ENCODE measurements around the gene SERPINA12. TPM values are rescaled to one million over a fixed set of nuclear protein-coding genes. Genes with fewer than 3 reads are reported as not detected.

SERPINA12 gene
- total and polyA plus RNA-seq, 2 experiments from 2014 or later: not detected

DNA sequence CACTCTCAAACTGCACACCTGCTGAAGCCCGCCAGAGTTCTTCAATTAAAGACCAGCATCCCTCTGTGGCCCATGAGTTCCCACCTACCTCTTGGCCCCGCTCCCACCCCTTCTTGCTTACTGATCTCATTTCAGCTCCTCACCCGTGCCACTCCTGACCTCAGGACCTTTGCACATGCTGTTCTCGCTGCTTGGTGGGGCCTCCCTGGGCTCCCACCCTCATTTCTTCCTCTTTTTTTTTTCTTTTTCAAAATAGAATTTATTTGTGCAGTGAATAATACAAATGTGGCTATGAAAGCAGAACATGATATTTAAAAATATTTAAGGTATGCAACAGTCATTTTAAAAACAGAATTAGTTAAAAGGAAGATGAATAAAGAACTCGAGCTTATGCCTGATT lies 24.8 kb downstream of the SERPINA12 start:
- H4K20me1 ChIP-seq (replicated peaks; ENCODE audit: insufficient read depth): no peaks in the 10 kb centered on the region
- ATAC-seq (no peak), DNase-seq (ENCODE audit: low spot score) (no peak)
- Mint-ChIP-seq H3K27ac (no peak overlapping the region), H3K4me3 (no peak overlapping the region), H3K36me3 (ENCODE audit: low read depth) (0 out of 3 replicates have a peak, but pooled peaks cover under 1% of the 10 kb centered on the region), H3K27me3 (ENCODE audit: insufficient read depth, low read depth, poor library complexity) (peaks cover 28% of the 10 kb centered on the region), H3K9me3 (peaks cover 8% of the 10 kb centered on the region), H3K4me1 (peaks cover 16% of the 10 kb centered on the region)
- no peak overlapping the region for H2AFZ ChIP-seq
- TF ChIP-seq EZH2 (IDR thresholded peaks at IDR 0.05; ENCODE audit: low read depth, unreplicated experiment): no peak
- TF ChIP-seq CREB1 (CRISPR knock-in tag; IDR thresholded peaks at IDR 0.05; ENCODE audit: low read depth): no peak
- no peak for TF ChIP-seq POLR2AphosphoS5 (IDR thresholded peaks at IDR 0.05; ENCODE audit: low read depth)
- TF ChIP-seq, protein P1, sequence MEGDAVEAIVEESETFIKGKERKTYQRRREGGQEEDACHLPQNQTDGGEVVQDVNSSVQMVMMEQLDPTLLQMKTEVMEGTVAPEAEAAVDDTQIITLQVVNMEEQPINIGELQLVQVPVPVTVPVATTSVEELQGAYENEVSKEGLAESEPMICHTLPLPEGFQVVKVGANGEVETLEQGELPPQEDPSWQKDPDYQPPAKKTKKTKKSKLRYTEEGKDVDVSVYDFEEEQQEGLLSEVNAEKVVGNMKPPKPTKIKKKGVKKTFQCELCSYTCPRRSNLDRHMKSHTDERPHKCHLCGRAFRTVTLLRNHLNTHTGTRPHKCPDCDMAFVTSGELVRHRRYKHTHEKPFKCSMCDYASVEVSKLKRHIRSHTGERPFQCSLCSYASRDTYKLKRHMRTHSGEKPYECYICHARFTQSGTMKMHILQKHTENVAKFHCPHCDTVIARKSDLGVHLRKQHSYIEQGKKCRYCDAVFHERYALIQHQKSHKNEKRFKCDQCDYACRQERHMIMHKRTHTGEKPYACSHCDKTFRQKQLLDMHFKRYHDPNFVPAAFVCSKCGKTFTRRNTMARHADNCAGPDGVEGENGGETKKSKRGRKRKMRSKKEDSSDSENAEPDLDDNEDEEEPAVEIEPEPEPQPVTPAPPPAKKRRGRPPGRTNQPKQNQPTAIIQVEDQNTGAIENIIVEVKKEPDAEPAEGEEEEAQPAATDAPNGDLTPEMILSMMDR (conservative IDR thresholded peaks at IDR 0.05; ENCODE audit: low read depth in 2 of 2): no peak
- TF ChIP-seq, protein P2, sequence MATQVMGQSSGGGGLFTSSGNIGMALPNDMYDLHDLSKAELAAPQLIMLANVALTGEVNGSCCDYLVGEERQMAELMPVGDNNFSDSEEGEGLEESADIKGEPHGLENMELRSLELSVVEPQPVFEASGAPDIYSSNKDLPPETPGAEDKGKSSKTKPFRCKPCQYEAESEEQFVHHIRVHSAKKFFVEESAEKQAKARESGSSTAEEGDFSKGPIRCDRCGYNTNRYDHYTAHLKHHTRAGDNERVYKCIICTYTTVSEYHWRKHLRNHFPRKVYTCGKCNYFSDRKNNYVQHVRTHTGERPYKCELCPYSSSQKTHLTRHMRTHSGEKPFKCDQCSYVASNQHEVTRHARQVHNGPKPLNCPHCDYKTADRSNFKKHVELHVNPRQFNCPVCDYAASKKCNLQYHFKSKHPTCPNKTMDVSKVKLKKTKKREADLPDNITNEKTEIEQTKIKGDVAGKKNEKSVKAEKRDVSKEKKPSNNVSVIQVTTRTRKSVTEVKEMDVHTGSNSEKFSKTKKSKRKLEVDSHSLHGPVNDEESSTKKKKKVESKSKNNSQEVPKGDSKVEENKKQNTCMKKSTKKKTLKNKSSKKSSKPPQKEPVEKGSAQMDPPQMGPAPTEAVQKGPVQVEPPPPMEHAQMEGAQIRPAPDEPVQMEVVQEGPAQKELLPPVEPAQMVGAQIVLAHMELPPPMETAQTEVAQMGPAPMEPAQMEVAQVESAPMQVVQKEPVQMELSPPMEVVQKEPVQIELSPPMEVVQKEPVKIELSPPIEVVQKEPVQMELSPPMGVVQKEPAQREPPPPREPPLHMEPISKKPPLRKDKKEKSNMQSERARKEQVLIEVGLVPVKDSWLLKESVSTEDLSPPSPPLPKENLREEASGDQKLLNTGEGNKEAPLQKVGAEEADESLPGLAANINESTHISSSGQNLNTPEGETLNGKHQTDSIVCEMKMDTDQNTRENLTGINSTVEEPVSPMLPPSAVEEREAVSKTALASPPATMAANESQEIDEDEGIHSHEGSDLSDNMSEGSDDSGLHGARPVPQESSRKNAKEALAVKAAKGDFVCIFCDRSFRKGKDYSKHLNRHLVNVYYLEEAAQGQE (IDR thresholded peaks at IDR 0.05; ENCODE audit: unreplicated experiment): no peak
- TF ChIP-seq, protein P3, sequence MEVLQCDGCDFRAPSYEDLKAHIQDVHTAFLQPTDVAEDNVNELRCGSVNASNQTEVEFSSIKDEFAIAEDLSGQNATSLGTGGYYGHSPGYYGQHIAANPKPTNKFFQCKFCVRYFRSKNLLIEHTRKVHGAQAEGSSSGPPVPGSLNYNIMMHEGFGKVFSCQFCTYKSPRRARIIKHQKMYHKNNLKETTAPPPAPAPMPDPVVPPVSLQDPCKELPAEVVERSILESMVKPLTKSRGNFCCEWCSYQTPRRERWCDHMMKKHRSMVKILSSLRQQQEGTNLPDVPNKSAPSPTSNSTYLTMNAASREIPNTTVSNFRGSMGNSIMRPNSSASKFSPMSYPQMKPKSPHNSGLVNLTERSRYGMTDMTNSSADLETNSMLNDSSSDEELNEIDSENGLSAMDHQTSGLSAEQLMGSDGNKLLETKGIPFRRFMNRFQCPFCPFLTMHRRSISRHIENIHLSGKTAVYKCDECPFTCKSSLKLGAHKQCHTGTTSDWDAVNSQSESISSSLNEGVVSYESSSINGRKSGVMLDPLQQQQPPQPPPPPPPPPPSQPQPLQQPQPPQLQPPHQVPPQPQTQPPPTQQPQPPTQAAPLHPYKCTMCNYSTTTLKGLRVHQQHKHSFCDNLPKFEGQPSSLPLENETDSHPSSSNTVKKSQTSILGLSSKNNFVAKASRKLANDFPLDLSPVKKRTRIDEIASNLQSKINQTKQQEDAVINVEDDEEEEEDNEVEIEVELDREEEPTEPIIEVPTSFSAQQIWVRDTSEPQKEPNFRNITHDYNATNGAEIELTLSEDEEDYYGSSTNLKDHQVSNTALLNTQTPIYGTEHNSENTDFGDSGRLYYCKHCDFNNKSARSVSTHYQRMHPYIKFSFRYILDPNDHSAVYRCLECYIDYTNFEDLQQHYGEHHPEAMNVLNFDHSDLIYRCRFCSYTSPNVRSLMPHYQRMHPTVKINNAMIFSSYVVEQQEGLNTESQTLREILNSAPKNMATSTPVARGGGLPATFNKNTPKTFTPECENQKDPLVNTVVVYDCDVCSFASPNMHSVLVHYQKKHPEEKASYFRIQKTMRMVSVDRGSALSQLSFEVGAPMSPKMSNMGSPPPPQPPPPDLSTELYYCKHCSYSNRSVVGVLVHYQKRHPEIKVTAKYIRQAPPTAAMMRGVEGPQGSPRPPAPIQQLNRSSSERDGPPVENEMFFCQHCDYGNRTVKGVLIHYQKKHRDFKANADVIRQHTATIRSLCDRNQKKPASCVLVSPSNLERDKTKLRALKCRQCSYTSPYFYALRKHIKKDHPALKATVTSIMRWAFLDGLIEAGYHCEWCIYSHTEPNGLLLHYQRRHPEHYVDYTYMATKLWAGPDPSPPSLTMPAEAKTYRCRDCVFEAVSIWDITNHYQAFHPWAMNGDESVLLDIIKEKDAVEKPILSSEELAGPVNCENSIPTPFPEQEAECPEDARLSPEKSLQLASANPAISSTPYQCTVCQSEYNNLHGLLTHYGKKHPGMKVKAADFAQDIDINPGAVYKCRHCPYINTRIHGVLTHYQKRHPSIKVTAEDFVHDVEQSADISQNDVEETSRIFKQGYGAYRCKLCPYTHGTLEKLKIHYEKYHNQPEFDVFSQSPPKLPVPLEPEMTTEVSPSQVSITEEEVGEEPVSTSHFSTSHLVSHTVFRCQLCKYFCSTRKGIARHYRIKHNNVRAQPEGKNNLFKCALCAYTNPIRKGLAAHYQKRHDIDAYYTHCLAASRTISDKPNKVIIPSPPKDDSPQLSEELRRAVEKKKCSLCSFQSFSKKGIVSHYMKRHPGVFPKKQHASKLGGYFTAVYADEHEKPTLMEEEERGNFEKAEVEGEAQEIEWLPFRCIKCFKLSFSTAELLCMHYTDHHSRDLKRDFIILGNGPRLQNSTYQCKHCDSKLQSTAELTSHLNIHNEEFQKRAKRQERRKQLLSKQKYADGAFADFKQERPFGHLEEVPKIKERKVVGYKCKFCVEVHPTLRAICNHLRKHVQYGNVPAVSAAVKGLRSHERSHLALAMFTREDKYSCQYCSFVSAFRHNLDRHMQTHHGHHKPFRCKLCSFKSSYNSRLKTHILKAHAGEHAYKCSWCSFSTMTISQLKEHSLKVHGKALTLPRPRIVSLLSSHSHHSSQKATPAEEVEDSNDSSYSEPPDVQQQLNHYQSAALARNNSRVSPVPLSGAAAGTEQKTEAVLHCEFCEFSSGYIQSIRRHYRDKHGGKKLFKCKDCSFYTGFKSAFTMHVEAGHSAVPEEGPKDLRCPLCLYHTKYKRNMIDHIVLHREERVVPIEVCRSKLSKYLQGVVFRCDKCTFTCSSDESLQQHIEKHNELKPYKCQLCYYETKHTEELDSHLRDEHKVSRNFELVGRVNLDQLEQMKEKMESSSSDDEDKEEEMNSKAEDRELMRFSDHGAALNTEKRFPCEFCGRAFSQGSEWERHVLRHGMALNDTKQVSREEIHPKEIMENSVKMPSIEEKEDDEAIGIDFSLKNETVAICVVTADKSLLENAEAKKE (CRISPR knock-in tag; IDR thresholded peaks at IDR 0.05): no peak
- no peak for TF ChIP-seq NANOG (IDR thresholded peaks at IDR 0.05; ENCODE audit: borderline replicate concordance)
- TF ChIP-seq ZNF331 (CRISPR knock-in tag; IDR thresholded peaks at IDR 0.05; ENCODE audit: low read depth): no peak
- TF ChIP-seq, protein P4, sequence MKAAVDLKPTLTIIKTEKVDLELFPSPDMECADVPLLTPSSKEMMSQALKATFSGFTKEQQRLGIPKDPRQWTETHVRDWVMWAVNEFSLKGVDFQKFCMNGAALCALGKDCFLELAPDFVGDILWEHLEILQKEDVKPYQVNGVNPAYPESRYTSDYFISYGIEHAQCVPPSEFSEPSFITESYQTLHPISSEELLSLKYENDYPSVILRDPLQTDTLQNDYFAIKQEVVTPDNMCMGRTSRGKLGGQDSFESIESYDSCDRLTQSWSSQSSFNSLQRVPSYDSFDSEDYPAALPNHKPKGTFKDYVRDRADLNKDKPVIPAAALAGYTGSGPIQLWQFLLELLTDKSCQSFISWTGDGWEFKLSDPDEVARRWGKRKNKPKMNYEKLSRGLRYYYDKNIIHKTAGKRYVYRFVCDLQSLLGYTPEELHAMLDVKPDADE (IDR thresholded peaks at IDR 0.05): no peak
- TF ChIP-seq EZH2phosphoT487 (IDR thresholded peaks at IDR 0.05; ENCODE audit: unreplicated experiment): no peak
- no peak for TF ChIP-seq ZNF114 (CRISPR knock-in tag; IDR thresholded peaks at IDR 0.05)
- TF ChIP-seq JUNB (IDR thresholded peaks at IDR 0.05; ENCODE audit: unreplicated experiment): no peak
- no peak for TF ChIP-seq STAT1 (IDR thresholded peaks at IDR 0.05; ENCODE audit: unreplicated experiment)
- H3F3A ChIP-seq (replicated peaks; ENCODE audit: low read depth): no peaks in the 10 kb centered on the region
- no peaks in the 10 kb centered on the region for H3K36me3 ChIP-seq (ENCODE audit: insufficient read depth)
- H3K9me2 ChIP-seq (ENCODE audit: insufficient read depth): peaks cover 5% of the 10 kb centered on the region; the same call in 1 of the 2 replicates
- H3K27ac ChIP-seq (ENCODE audit: low read depth): no peak overlapping the region
- no peaks in the 10 kb centered on the region for H3K79me2 ChIP-seq (replicated peaks; ENCODE audit: insufficient read depth)
- H3K4me3 ChIP-seq: no peak overlapping the region
- no peak overlapping the region for H3K4me2 ChIP-seq
- H3K27me3 ChIP-seq (ENCODE audit: insufficient read depth): no peaks in the 10 kb centered on the region
- H3K4me1 ChIP-seq (ENCODE audit: insufficient read depth): 0 out of 2 replicates have a peak, but pooled peaks cover 6% of the 10 kb centered on the region
